IPS DF 4.7 (cell line): ENCODE measurements around the gene PBOV1.

Experiments
- DNase-seq: peaks from one replicate; pipeline ENCODE4 v3.0.0-alpha.2; 2013; ENCODE audit warnings: low spot score; ENCODE audit errors: extremely low read depth

Gene PBOV1

GRCh38 chr6:138218449-138218848, at the start of gene PBOV1:
PBOV1 (minus strand) TSS chr6:138218491; CDS start chr6:138218395, 96 bp downstream.
- DNase-seq, result no peak

- DNase-seq, result no peak
Measured at GRCh38 chr6:138266095-138266494, 47.8 kb upstream of the PBOV1 start.

- DNase-seq, result no peak
Measured at GRCh38 chr6:138264372-138264880, 46.1 kb upstream of the PBOV1 start.

- DNase-seq, result no peak
Measured at GRCh38 chr6:138263963-138264362, 45.7 kb upstream of the PBOV1 start.

GRCh38 chr6:138261116-138261780, 43.0 kb upstream of the PBOV1 start:
- no peak for DNase-seq

GRCh38 chr6:138258991-138259390, 40.7 kb upstream of the PBOV1 start:
- no peak for DNase-seq

- no peak for DNase-seq
Measured at GRCh38 chr6:138258197-138258596, 39.9 kb upstream of the PBOV1 start.

- DNase-seq, result no peak
Measured at GRCh38 chr6:138257638-138258040, 39.3 kb upstream of the PBOV1 start.

- no peak for DNase-seq
Measured at GRCh38 chr6:138255443-138255842, 37.2 kb upstream of the PBOV1 start.

GRCh38 chr6:138253731-138254130, 35.4 kb upstream of the PBOV1 start:
- DNase-seq, result no peak

- DNase-seq, result no peak
Measured at GRCh38 chr6:138250513-138251247, 32.4 kb upstream of the PBOV1 start.

- DNase-seq, result no peak
Measured at GRCh38 chr6:138250053-138250452, 31.8 kb upstream of the PBOV1 start.

GRCh38 chr6:138248878-138249277, 30.6 kb upstream of the PBOV1 start:
- DNase-seq, result no peak

- no peak for DNase-seq
Measured at GRCh38 chr6:138248011-138248410, 29.7 kb upstream of the PBOV1 start.

GRCh38 chr6:138246650-138247440, 28.6 kb upstream of the PBOV1 start:
- no peak for DNase-seq

- no peak for DNase-seq
Measured at GRCh38 chr6:138245751-138246150, 27.5 kb upstream of the PBOV1 start.

- DNase-seq, result no peak
Measured at GRCh38 chr6:138242987-138243592, 24.8 kb upstream of the PBOV1 start.

- DNase-seq, result no peak
Measured at GRCh38 chr6:138241934-138242333, 23.6 kb upstream of the PBOV1 start.

GRCh38 chr6:138241381-138241780, 23.1 kb upstream of the PBOV1 start:
- DNase-seq, result no peak

- no peak for DNase-seq
Measured at GRCh38 chr6:138240476-138241245, 22.4 kb upstream of the PBOV1 start.

GRCh38 chr6:138239774-138240173, 21.5 kb upstream of the PBOV1 start:
- no peak for DNase-seq
